GM12864 (cell line): ENCODE measurements around the gene GRK7.

Source experiments
- DNase-seq: peaks from one replicate; pipeline ENCODE4 v3.0.0-alpha.2; 2011; ENCODE audit warnings: low read depth
- H3K4me3 ChIP-seq: 2 replicates; pipeline ENCODE4 v1.5.1; 2011; ENCODE audit warnings: mild to moderate bottlenecking, low read depth, low read length, control low read depth
- CTCF ChIP-seq: IDR thresholded peaks from 2 replicates; pipeline ENCODE4 v1.5.1; 2011; ENCODE audit warnings: low read depth, mild to moderate bottlenecking, moderate library complexity, low read length, control low read depth, inconsistent platforms; ENCODE audit errors: missing control alignments

GRK7 gene

GRCh38 chr3:141763088-141763750 lies at the start of gene GRK7:
Gene GRK7 (plus strand): TSS chr3:141763408. CDS start chr3:141778285, 14,877 bp downstream.
- no peak within 1 kb of the TSS for H3K4me3 ChIP-seq
- no peak for DNase-seq
- no peak for TF ChIP-seq CTCF

GRCh38 chr3:141714671-141715070 lies 48.5 kb upstream of the GRK7 start:
- no peak for DNase-seq
- H3K4me3 ChIP-seq: no peak overlapping the region
- TF ChIP-seq CTCF: no peak

- no peak for DNase-seq
- TF ChIP-seq CTCF: no peak
- no peak overlapping the region for H3K4me3 ChIP-seq
Observed at GRCh38 chr3:141722081-141722480, 41.1 kb upstream of the GRK7 start.

GRCh38 chr3:141722648-141723047 lies 40.6 kb upstream of the GRK7 start:
- TF ChIP-seq CTCF: no peak
- no peak for DNase-seq
- H3K4me3 ChIP-seq: no peak overlapping the region

GRCh38 chr3:141723255-141723654 lies 40.0 kb upstream of the GRK7 start:
- DNase-seq: no peak
- TF ChIP-seq CTCF: no peak
- H3K4me3 ChIP-seq: no peak overlapping the region

- DNase-seq: no peak
- no peak overlapping the region for H3K4me3 ChIP-seq
- TF ChIP-seq CTCF: no peak
Observed at GRCh38 chr3:141724186-141724585, 39.0 kb upstream of the GRK7 start.

GRCh38 chr3:141725036-141725435 lies 38.2 kb upstream of the GRK7 start:
- no peak for TF ChIP-seq CTCF
- no peak for DNase-seq
- no peak overlapping the region for H3K4me3 ChIP-seq
